Measurements from ENCODE around the gene IL17RC.

- no peak for TF ChIP-seq CTCF (IDR thresholded peaks at IDR 0.05; ENCODE audit: borderline replicate concordance, extremely low read depth, low read length, poor library complexity, severe bottlenecking)
- TF ChIP-seq EZH2 (IDR thresholded peaks at IDR 0.05; ENCODE audit: borderline replicate concordance, low read depth, low read length, severe bottlenecking) = no peak
Measured at GRCh38 chr3:9888540-9888939, 28.4 kb upstream of the IL17RC start.
